Measurements from ENCODE around the gene DTNA.

DTNA gene

GRCh38 chr18:34808389-34808788, 98.3 kb downstream of the DTNA start:
- Histone ChIP-seq H3K9me3 (ENCODE audit: low read length) (no peaks in the 10 kb centered on the region), H3K36me3 (ENCODE audit: insufficient read depth, low read length) (no peaks in the 10 kb centered on the region), H3K9ac (ENCODE audit: low read length) (no peak overlapping the region), H3K4me3 (ENCODE audit: low read depth, low read length, poor library complexity, severe bottlenecking) (no peak overlapping the region), H3K4me1 (ENCODE audit: insufficient read depth, low read length, severe bottlenecking) (no peaks in the 10 kb centered on the region), H3F3A (ENCODE audit: insufficient read depth, low read length) (no peaks in the 10 kb centered on the region), H2AFZ (ENCODE audit: low read length) (no peak overlapping the region), H4K20me1 (ENCODE audit: insufficient read depth, low read length) (no peaks in the 10 kb centered on the region), H3K9me2 (ENCODE audit: low read depth, low read length) (no peaks in the 10 kb centered on the region), H3K79me2 (ENCODE audit: insufficient read depth, low read length) (no peaks in the 10 kb centered on the region), H3K4me2 (ENCODE audit: low read length) (no peak overlapping the region), H3K27ac (ENCODE audit: low read depth, low read length, poor library complexity, severe bottlenecking) (no peak overlapping the region), H3K27me3 (ENCODE audit: insufficient read depth, low read length) (no peaks in the 10 kb centered on the region)
- TF ChIP-seq, protein P1, sequence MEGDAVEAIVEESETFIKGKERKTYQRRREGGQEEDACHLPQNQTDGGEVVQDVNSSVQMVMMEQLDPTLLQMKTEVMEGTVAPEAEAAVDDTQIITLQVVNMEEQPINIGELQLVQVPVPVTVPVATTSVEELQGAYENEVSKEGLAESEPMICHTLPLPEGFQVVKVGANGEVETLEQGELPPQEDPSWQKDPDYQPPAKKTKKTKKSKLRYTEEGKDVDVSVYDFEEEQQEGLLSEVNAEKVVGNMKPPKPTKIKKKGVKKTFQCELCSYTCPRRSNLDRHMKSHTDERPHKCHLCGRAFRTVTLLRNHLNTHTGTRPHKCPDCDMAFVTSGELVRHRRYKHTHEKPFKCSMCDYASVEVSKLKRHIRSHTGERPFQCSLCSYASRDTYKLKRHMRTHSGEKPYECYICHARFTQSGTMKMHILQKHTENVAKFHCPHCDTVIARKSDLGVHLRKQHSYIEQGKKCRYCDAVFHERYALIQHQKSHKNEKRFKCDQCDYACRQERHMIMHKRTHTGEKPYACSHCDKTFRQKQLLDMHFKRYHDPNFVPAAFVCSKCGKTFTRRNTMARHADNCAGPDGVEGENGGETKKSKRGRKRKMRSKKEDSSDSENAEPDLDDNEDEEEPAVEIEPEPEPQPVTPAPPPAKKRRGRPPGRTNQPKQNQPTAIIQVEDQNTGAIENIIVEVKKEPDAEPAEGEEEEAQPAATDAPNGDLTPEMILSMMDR (IDR thresholded peaks at IDR 0.05; ENCODE audit: low read length): no peak
- TF ChIP-seq EZH2 (IDR thresholded peaks at IDR 0.05; ENCODE audit: borderline replicate concordance, low read length): no peak

DNA sequence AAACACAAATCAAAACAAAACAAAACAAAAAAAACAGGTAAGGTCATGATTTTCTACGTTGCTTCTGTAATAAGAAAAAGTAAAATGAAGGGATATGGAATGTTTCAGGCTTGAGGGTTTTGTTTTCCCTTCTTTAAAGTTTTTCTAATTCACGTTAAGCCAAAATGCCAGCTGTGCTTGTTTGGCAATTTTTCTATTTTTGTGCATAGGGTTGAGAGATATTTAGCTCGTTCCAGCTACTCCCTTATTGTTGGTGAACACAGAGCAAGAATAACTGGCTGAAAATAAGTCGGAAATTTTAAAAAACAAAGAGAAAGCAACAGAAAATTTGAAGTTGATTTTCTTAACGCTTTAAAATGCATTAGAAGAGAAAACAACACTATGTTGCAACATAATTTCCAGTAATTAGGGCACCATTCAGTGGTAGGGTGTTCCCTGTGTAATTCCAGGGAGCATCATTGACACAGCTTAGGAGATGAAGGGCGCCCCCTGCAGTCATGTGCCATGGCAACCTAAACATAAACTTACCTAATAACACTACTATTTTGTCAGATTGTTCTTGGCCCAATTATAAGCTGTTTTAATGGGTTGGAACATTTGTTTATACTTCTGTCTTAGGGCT, 99.5 kb downstream of the DTNA start:
- H3K4me1 ChIP-seq (ENCODE audit: insufficient read depth, low read length, severe bottlenecking): no peaks in the 10 kb centered on the region
- H3K9ac ChIP-seq (ENCODE audit: low read length): no peak overlapping the region
- no peaks in the 10 kb centered on the region for H3K27me3 ChIP-seq (ENCODE audit: insufficient read depth, low read length)
- no peak overlapping the region for H3K4me3 ChIP-seq (ENCODE audit: low read depth, low read length, poor library complexity, severe bottlenecking)
- no peaks in the 10 kb centered on the region for H3K36me3 ChIP-seq (ENCODE audit: insufficient read depth, low read length)
- H3K4me2 ChIP-seq (ENCODE audit: low read length): no peak overlapping the region
- H2AFZ ChIP-seq (ENCODE audit: low read length): no peak overlapping the region
- H3K27ac ChIP-seq (ENCODE audit: low read depth, low read length, poor library complexity, severe bottlenecking): no peak overlapping the region
- H3K79me2 ChIP-seq (ENCODE audit: insufficient read depth, low read length): no peaks in the 10 kb centered on the region
- no peaks in the 10 kb centered on the region for H3K9me3 ChIP-seq (ENCODE audit: low read length)
- TF ChIP-seq EZH2 (IDR thresholded peaks at IDR 0.05; ENCODE audit: borderline replicate concordance, low read length): no peak
- TF ChIP-seq, protein P1 (IDR thresholded peaks at IDR 0.05; ENCODE audit: low read length): peak; percentile 31; the same call in 1 of the 2 replicates
- H3K9me2 ChIP-seq (ENCODE audit: low read depth, low read length): no peaks in the 10 kb centered on the region
- H3F3A ChIP-seq (ENCODE audit: insufficient read depth, low read length): no peaks in the 10 kb centered on the region
- no peaks in the 10 kb centered on the region for H4K20me1 ChIP-seq (ENCODE audit: insufficient read depth, low read length)

- H3K27ac ChIP-seq (ENCODE audit: low read depth, low read length, poor library complexity, severe bottlenecking): no peak overlapping the region
- no peaks in the 10 kb centered on the region for H3K4me1 ChIP-seq (ENCODE audit: insufficient read depth, low read length, severe bottlenecking)
- TF ChIP-seq, protein P1 (IDR thresholded peaks at IDR 0.05; ENCODE audit: low read length): no peak
- no peak for TF ChIP-seq EZH2 (IDR thresholded peaks at IDR 0.05; ENCODE audit: borderline replicate concordance, low read length)
- no peaks in the 10 kb centered on the region for H3K79me2 ChIP-seq (ENCODE audit: insufficient read depth, low read length)
- no peak overlapping the region for H2AFZ ChIP-seq (ENCODE audit: low read length)
- H3K27me3 ChIP-seq (ENCODE audit: insufficient read depth, low read length): no peaks in the 10 kb centered on the region
- H3K9ac ChIP-seq (ENCODE audit: low read length): no peak overlapping the region
- H3F3A ChIP-seq (ENCODE audit: insufficient read depth, low read length): no peaks in the 10 kb centered on the region
- no peak overlapping the region for H3K4me2 ChIP-seq (ENCODE audit: low read length)
- H3K4me3 ChIP-seq (ENCODE audit: low read depth, low read length, poor library complexity, severe bottlenecking): no peak overlapping the region
- no peaks in the 10 kb centered on the region for H3K9me3 ChIP-seq (ENCODE audit: low read length)
- H3K36me3 ChIP-seq (ENCODE audit: insufficient read depth, low read length): no peaks in the 10 kb centered on the region
- no peaks in the 10 kb centered on the region for H4K20me1 ChIP-seq (ENCODE audit: insufficient read depth, low read length)
- H3K9me2 ChIP-seq (ENCODE audit: low read depth, low read length): no peaks in the 10 kb centered on the region
These were observed 106.1 kb downstream of the DTNA start for GRCh38 chr18:34816183-34816582.

Data from OCI-LY1 (cell line).